Amniotic stem cell (primary cell): Measurements from ENCODE around the gene UCN3.
"Not testable (repeated sequence)": the region's sequence is repeated elsewhere in the genome, so short reads cannot be mapped to it uniquely, and the experiment has no call there.

Experiments
- DNase-seq: peaks from one replicate; lab custom pipeline; 2025; lab: John Stamatoyannopoulos, UW

Gene UCN3

GRCh38 chr10:5410787-5411186 is 46.0 kb downstream of the UCN3 start:
- DNase-seq: not testable (repeated sequence)

GRCh38 chr10:5411941-5412276 is 47.1 kb downstream of the UCN3 start:
- no peak for DNase-seq

- peak; percentile 65 for DNase-seq
Observed at GRCh38 chr10:5412277-5412941, 47.6 kb downstream of the UCN3 start, which contains the start of gene NET1. Gene NET1, plus strand, starts transcription at chr10:5412557. Its CDS starts 136 bp downstream, at chr10:5412693.

- no peak for DNase-seq
Observed at GRCh38 chr10:5413012-5413938, 48.5 kb downstream of the UCN3 start.

- DNase-seq: no peak
Observed at GRCh38 chr10:5416981-5417380, 52.2 kb downstream of the UCN3 start.

GRCh38 chr10:5418584-5418983 is 53.8 kb downstream of the UCN3 start:
- no peak for DNase-seq

GRCh38 chr10:5419466-5420094 is 54.8 kb downstream of the UCN3 start:
- DNase-seq: no peak

- no peak for DNase-seq
Observed at GRCh38 chr10:5423771-5424170, 59.0 kb downstream of the UCN3 start.
